Ascending aorta (tissue), 2 donors: ENCODE measurements around the gene LRP11. TPM values are rescaled to one million over a fixed set of nuclear protein-coding genes. Genes with fewer than 3 reads are reported as not detected.
A peak's percentile ranks its signal among the peaks of the same experiment; 100 is the strongest.
"Not testable (repeated sequence)": the region's sequence is repeated elsewhere in the genome, so short reads cannot be mapped to it uniquely, and the experiment has no call there.

Source experiments
- DNase-seq, 2 donors: peaks; one replicate each; pipeline ENCODE4 v3.0.0-alpha.2; 2019; ENCODE audit warnings: low spot score in 2 of 2
- H3K27ac ChIP-seq, 2 donors: fragments of 200-600 bp; sonication (generic); one replicate each; pipeline ENCODE4 v1.5.1; 2016 to 2017; ENCODE audit warnings: mild to moderate bottlenecking in 1 of 2
- H3K27me3 ChIP-seq: fragments of 200-600 bp; sonication (generic); one replicate; pipeline ENCODE4 v1.5.1; 2017
- H3K36me3 ChIP-seq, 2 donors: fragments of 200-600 bp; sonication (generic); one replicate each; pipeline ENCODE4 v1.5.1; 2016
- H3K4me1 ChIP-seq, 2 donors: fragments of 200-600 bp; sonication (generic); one replicate each; pipeline ENCODE4 v1.5.1; 2016 to 2017; ENCODE audit warnings: mild to moderate bottlenecking in 1 of 2
- H3K4me3 ChIP-seq, 2 donors: fragments of 200-600 bp; sonication (generic); one replicate each; pipeline ENCODE4 v1.5.1; 2016 to 2017; ENCODE audit warnings: mild to moderate bottlenecking in 1 of 2
- H3K9me3 ChIP-seq, 2 donors: fragments of 200-600 bp; sonication (generic); one replicate each; pipeline ENCODE4 v1.5.1; 2016
- intact Hi-C: fragments of 100-400 bp; cut with DNase I; formaldehyde crosslinking; loops from one replicate; pipeline ENCODE4 v1.15.1; 2023
- total RNA-seq: library from RNA; depleted of rRNA; stranded (reverse); fragments of >200 nt; gene quantifications from one replicate; pipeline ENCODE4 v1.1.0, GENCODE V29; 2016
- TF ChIP-seq, protein P1 (sequence below), 3 experiments: fragments of 200-600 bp in 2 of 3; fragments of 450-650 bp in 1 of 3; sonication (generic) in 2 of 3; IDR thresholded peaks; one replicate each; pipeline ENCODE4 v1.5.1; 2016 to 2019; ENCODE audit warnings: antibody characterized with exemption in 3 of 3, mild to moderate bottlenecking in 1 of 3, moderate library complexity in 1 of 3

LRP11 gene, protein sequence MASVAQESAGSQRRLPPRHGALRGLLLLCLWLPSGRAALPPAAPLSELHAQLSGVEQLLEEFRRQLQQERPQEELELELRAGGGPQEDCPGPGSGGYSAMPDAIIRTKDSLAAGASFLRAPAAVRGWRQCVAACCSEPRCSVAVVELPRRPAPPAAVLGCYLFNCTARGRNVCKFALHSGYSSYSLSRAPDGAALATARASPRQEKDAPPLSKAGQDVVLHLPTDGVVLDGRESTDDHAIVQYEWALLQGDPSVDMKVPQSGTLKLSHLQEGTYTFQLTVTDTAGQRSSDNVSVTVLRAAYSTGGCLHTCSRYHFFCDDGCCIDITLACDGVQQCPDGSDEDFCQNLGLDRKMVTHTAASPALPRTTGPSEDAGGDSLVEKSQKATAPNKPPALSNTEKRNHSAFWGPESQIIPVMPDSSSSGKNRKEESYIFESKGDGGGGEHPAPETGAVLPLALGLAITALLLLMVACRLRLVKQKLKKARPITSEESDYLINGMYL
- total RNA-seq: 39.1 TPM

DNA sequence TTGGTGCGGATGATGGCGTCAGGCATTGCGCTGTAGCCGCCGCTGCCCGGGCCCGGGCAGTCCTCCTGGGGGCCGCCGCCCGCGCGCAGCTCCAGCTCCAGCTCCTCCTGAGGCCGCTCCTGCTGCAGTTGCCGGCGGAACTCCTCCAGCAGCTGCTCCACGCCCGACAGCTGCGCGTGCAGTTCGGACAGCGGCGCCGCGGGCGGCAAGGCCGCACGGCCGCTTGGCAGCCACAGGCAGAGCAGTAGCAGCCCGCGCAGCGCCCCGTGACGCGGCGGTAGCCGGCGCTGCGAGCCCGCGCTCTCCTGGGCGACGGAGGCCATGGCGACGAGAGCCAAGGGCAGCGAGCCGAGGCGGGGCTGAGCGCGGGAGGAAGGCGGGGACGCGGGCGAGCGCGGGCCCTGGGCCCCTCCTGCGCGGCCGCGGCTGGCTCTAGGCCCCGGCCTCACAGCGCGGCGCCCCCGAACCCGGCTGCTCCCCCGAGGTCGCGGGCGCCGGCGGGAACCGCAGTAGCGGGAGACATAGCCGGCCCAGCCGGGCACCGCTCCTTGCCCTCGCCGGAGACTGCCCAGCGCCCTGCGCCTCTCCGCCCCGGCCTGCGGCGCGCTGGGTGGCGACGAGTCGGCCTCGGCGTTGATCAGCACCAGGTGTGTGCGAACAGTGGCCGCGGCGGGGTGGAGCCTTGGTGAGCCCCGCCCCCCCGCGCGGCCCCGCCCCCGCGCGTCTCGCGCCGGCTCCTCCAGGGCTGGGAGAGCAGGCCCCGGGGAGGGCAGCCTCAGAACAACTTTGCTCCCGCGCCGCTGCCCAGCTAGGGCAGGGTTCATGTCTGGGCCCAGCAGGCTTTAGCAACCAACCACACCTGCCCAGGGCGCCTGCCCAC lies at the start of gene LRP11:
LRP11 (minus strand) TSS at position 662 of the 880 bp plus-strand sequence; CDS start at position 323, 339 bp downstream.
- no peaks in the 10 kb centered on the region for H3K9me3 ChIP-seq
- DNase-seq: peak; percentile 47 to 91
- peak within 1 kb of the TSS; percentile 90 to 98 for H3K27ac ChIP-seq
- peak within 1 kb of the TSS; percentile 68 to 74 for H3K4me3 ChIP-seq
- peaks cover 5 to 9% of the 10 kb centered on the region in 2 donors for H3K4me1 ChIP-seq
- H3K27me3 ChIP-seq: no peaks in the 10 kb centered on the region
- no peaks in the 10 kb centered on the region for H3K36me3 ChIP-seq
- intact Hi-C loops: loop anchor here (2.0 kb wide), 2 partner anchors 33 to 113 kb away; no protein-coding TSS in a partner anchor
- TF ChIP-seq, protein P1, sequence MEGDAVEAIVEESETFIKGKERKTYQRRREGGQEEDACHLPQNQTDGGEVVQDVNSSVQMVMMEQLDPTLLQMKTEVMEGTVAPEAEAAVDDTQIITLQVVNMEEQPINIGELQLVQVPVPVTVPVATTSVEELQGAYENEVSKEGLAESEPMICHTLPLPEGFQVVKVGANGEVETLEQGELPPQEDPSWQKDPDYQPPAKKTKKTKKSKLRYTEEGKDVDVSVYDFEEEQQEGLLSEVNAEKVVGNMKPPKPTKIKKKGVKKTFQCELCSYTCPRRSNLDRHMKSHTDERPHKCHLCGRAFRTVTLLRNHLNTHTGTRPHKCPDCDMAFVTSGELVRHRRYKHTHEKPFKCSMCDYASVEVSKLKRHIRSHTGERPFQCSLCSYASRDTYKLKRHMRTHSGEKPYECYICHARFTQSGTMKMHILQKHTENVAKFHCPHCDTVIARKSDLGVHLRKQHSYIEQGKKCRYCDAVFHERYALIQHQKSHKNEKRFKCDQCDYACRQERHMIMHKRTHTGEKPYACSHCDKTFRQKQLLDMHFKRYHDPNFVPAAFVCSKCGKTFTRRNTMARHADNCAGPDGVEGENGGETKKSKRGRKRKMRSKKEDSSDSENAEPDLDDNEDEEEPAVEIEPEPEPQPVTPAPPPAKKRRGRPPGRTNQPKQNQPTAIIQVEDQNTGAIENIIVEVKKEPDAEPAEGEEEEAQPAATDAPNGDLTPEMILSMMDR (IDR thresholded peaks at IDR 0.05): no peak

DNA sequence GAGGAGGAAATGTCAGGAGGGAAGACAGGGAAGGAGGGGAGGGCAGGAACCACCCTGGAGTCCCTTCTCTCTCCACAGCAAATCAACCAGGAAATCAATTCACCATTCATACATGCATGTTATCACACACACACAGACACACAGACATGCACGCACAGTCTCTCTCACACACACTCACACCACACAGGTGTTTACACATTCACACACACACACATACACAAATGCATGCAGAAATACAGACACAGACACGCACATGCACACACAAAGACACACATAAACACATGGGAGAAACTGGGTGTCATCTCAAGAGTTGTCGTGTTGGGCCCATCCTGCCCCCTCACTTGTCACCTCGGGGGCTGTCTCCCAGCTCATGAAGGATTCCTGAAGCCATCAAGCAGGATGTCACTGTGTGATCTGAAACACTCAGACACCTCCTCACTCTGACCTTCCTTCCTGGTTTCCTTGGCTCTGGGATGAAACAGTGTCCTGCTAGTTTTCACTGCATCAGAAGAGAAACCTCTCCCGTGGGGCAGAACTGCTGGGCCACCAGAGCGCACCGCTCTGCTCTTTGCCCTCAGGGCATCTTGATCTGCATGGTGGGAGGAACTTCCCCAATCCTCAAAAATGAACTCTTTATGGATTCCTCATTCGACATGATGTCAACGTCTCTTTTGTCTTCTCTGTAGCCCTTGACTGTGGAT lies 49.5 kb upstream of the LRP11 start:
- no peak for DNase-seq
- TF ChIP-seq, protein P1 (IDR thresholded peaks at IDR 0.05): no peak
- Histone ChIP-seq H3K4me3 (no peak overlapping the region), H3K27ac (no peak overlapping the region), H3K9me3 (no peaks in the 10 kb centered on the region), H3K36me3 (no peaks in the 10 kb centered on the region), H3K27me3 (no peaks in the 10 kb centered on the region), H3K4me1 (no peaks in the 10 kb centered on the region)
- intact Hi-C loops: no loop called here

DNA sequence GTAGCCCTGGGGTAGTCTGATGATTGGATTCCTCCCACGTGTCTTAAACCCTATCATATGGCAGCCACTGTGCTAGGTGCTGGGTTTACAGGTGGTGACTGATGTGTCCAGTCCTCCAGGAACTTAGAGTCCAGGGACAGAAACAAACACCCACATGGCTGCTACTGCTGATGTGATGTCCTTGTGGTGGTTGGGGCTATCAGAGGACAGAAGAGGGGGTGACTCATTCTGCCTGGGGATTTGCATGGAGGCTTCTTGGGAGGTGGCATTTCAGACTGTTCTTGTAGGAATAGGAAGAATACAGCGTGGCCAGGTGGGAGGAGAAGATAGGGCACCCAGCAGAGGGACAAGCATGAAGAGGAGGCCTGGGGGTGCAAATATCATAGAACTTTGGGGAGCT lies 48.9 kb upstream of the LRP11 start:
- Histone ChIP-seq H3K4me1 (no peaks in the 10 kb centered on the region), H3K4me3 (no peak overlapping the region), H3K27ac (no peak overlapping the region), H3K36me3 (no peaks in the 10 kb centered on the region), H3K27me3 (no peaks in the 10 kb centered on the region), H3K9me3 (no peaks in the 10 kb centered on the region)
- no peak for DNase-seq
- intact Hi-C loops: no loop called here
- TF ChIP-seq, protein P1 (IDR thresholded peaks at IDR 0.05): no peak

DNA sequence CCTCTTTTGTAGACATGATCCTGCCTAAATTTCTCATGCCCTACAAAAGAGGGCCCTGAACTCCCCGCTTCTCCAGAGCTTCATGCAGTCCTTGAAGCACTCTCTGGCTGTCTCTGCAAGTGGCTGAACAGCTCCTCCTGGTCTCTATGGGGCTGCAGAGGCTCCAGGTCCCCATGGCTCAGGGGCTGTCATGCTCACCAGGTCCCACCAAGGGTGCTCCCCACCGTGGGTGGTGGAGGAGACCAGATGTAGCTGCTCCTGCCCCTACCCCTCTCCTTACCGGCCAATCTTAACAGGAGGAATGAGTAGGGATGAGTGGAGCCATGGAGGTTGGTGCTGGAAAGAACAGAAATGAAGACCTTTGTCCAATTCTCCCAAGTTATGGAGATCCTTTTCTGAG lies 48.5 kb upstream of the LRP11 start:
- H3K36me3 ChIP-seq, H3K4me1 ChIP-seq, H3K27me3 ChIP-seq, H3K27ac ChIP-seq, H3K4me3 ChIP-seq, DNase-seq, intact Hi-C loops, H3K9me3 ChIP-seq: not testable (repeated sequence)

DNA sequence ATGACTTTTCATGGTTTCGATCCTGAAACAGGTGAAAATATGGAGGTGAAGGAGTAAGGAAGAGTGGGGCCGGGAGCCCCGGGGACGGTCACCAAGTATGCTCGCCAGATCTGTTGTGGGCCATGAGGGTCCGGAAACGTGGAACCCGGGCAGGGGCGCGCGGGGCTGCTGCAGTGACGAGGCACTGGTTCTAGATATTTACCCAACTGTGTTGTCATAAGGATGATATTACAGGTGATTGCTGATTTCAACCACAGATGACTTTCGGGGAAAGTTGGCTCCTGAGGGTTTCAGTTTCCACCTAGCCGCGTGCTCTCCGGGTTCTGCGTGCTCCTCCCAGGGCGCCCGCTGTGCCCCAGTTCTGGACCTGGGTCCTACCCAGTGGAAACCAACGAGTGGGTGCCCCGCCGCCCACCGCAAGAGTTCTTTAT lies 46.6 kb upstream of the LRP11 start:
- TF ChIP-seq, protein P1 (IDR thresholded peaks at IDR 0.05): no peak
- Histone ChIP-seq H3K27ac (no peak overlapping the region), H3K36me3 (no peaks in the 10 kb centered on the region), H3K4me1 (no peaks in the 10 kb centered on the region), H3K27me3 (no peaks in the 10 kb centered on the region), H3K9me3 (no peaks in the 10 kb centered on the region), H3K4me3 (no peak overlapping the region)
- intact Hi-C loops: no loop called here
- no peak for DNase-seq
